HepG2 (cell line): Measurements from ENCODE around the gene TRIP4. TPM values are rescaled to one million over a fixed set of nuclear protein-coding genes. Genes with fewer than 3 reads are reported as not detected.

ENCODE experiments used
- ATAD3A ChIP-seq: sonication (generic); formaldehyde crosslinking; IDR thresholded peaks from 2 replicates; pipeline ENCODE4 v1.4.0; 2020; ENCODE audit warnings: missing genetic modification reagents
- GFI1 ChIP-seq: sonication (generic); formaldehyde crosslinking; IDR thresholded peaks from 2 replicates; pipeline ENCODE4 v1.5.0; 2020; ENCODE audit warnings: missing genetic modification reagents, mild to moderate bottlenecking, borderline replicate concordance
- MED1 ChIP-seq: sonication (generic); formaldehyde crosslinking; IDR thresholded peaks from 2 replicates; pipeline ENCODE4 v1.4.0; 2020; ENCODE audit warnings: missing genetic modification reagents
- MED13 ChIP-seq: sonication (generic); formaldehyde crosslinking; IDR thresholded peaks from 2 replicates; pipeline ENCODE4 v1.5.0; 2020; ENCODE audit warnings: missing genetic modification reagents
- NR2F6 ChIP-seq, 2 experiments: IDR thresholded peaks; 2 replicates each; pipeline ENCODE4 v1.6.1; 2016; ENCODE audit warnings: antibody characterized with exemption in 1 of 2, mild to moderate bottlenecking in 1 of 2
- RARG ChIP-seq: sonication (generic); formaldehyde crosslinking; IDR thresholded peaks from 2 replicates; pipeline ENCODE4 v1.4.0; 2020; ENCODE audit warnings: low read depth, mild to moderate bottlenecking, missing genetic modification reagents
- SP140L ChIP-seq: sonication (generic); formaldehyde crosslinking; IDR thresholded peaks from 2 replicates; pipeline ENCODE4 v1.4.0; 2020; ENCODE audit warnings: missing genetic modification reagents, borderline replicate concordance
- SUZ12 ChIP-seq: fragments of 150-350 bp; IDR thresholded peaks from 2 replicates; pipeline ENCODE4 v1.6.1; 2014; ENCODE audit warnings: low read depth, low read length
- THYN1 ChIP-seq: sonication (generic); formaldehyde crosslinking; IDR thresholded peaks from 2 replicates; pipeline ENCODE4 v1.8.1; 2023; ENCODE audit warnings: low read depth, mild to moderate bottlenecking, moderate library complexity, missing genetic modification reagents, borderline replicate concordance
- TP53 ChIP-seq: sonication (generic); formaldehyde crosslinking; conservative IDR thresholded peaks from 2 replicates; pipeline ENCODE4 v1.4.0; 2020; ENCODE audit warnings: missing genetic modification reagents
- U2AF2 ChIP-seq: fragments of 200-400 bp; formaldehyde crosslinking; IDR thresholded peaks from 2 replicates; pipeline ENCODE4 v1.6.1; 2017; ENCODE audit warnings: low read depth, mild to moderate bottlenecking, low read length
- YEATS4 ChIP-seq: sonication (generic); formaldehyde crosslinking; IDR thresholded peaks from 2 replicates; pipeline ENCODE4 v1.4.0; 2020; ENCODE audit warnings: missing genetic modification reagents, borderline replicate concordance
- ZNF446 ChIP-seq: sonication (generic); formaldehyde crosslinking; IDR thresholded peaks from 2 replicates; pipeline ENCODE4 v1.5.0; 2020; ENCODE audit warnings: mild to moderate bottlenecking, missing genetic modification reagents
- ZNF660 ChIP-seq: sonication (generic); formaldehyde crosslinking; IDR thresholded peaks from 2 replicates; pipeline ENCODE4 v1.5.1; 2020; ENCODE audit warnings: mild to moderate bottlenecking, low read depth, missing genetic modification reagents, borderline replicate concordance
- ZSCAN22 ChIP-seq: sonication (generic); formaldehyde crosslinking; IDR thresholded peaks from 2 replicates; pipeline ENCODE4 v1.4.0; 2020; ENCODE audit warnings: mild to moderate bottlenecking, missing genetic modification reagents
- polyA plus RNA-seq, 8 experiments: library from polyadenylated mRNA; depleted of rRNA in 3 of 8; stranded (reverse) in 7 of 8; unstranded in 1 of 8; fragments of >200 nt; fragmentation: Illumina TruSeq in 4 of 8; extraction: Trizol in 4 of 8; gene quantifications; 2 replicates each; pipeline versions ENCODE4 v1.2.1 to v1.2.3, GENCODE V29; 2011 to 2016; ENCODE audit warnings: low read depth in 4 of 8, missing spikeins in 1 of 8, mixed read lengths in 1 of 8; ENCODE audit not compliant: insufficient read depth in 1 of 8
- total RNA-seq, 5 experiments: library from RNA; depleted of rRNA; stranded (reverse); fragments of >200 nt; fragmentation: Illumina TruSeq; extraction: Trizol; gene quantifications; 2 replicates each; pipeline ENCODE4 v1.2.3, GENCODE V29; 2016; ENCODE audit warnings: low read depth in 1 of 5
- TF ChIP-seq, protein P1 (sequence below): sonication (generic); formaldehyde crosslinking; IDR thresholded peaks from 2 replicates; pipeline ENCODE4 v1.5.1; 2020; ENCODE audit warnings: missing genetic modification reagents, mild to moderate bottlenecking, borderline replicate concordance
- TF ChIP-seq, protein P2 (sequence below): sonication (generic); formaldehyde crosslinking; IDR thresholded peaks from 2 replicates; pipeline ENCODE4 v1.4.0; 2020; ENCODE audit warnings: missing genetic modification reagents; ENCODE audit errors: not compliant biosample characterization
- TF ChIP-seq, protein P3 (sequence below): sonication (generic); formaldehyde crosslinking; IDR thresholded peaks from 2 replicates; pipeline ENCODE4 v1.4.0; 2020; ENCODE audit warnings: mild to moderate bottlenecking, missing genetic modification reagents
- TF ChIP-seq, protein P4 (sequence below): IDR thresholded peaks from 2 replicates; pipeline ENCODE4 v1.6.1; 2016
- TF ChIP-seq, protein P5 (sequence below): sonication (generic); formaldehyde crosslinking; conservative IDR thresholded peaks from 2 replicates; pipeline ENCODE4 v1.8.1; 2023; ENCODE audit warnings: missing genetic modification reagents
- TF ChIP-seq, protein P6 (sequence below): sonication (generic); formaldehyde crosslinking; IDR thresholded peaks from 2 replicates; pipeline ENCODE4 v1.5.1; 2020; ENCODE audit warnings: mild to moderate bottlenecking, missing genetic modification reagents, moderate library complexity
- TF ChIP-seq, protein P7 (sequence below): fragments of 450-650 bp; IDR thresholded peaks from 2 replicates; pipeline ENCODE4 v1.6.1; 2016

Gene TRIP4
- total and polyA plus RNA-seq, 2 of the 13 experiments (the other 11 are each of a cell fraction or from before 2014, with no cell fraction given), result 7.1 to 11.8 TPM

DNA sequence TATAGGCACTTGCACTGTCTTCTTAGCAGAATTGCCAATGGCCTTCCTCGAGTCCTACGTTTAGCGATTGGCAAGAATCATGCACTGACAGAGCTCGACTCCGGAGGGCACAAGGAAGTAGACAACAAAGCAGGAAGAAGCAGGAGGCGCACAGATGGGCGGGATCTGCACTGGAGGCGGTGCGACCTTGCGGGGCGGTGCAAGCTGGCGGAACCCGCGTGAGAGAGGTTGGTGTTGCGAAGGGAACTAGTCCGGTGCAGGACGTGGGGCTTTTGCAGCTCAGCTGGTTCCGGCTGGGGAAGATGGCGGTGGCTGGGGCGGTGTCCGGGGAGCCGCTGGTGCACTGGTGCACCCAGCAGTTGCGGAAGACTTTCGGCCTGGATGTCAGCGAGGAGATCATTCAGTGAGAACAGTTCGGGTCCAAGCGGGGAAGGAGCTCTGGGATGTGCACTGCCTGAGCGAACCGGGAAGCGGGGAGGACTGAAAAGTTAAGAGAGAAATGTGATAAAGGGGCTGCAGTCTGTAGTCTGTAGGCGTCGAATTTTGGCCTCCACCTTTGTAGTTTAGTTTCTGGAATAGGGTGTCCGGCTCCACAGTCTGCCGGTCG is at the start of gene TRIP4 (continued):
- TF ChIP-seq ZSCAN22 (CRISPR knock-in tag), result peak; percentile 76; the same call in 1 of the 2 replicates
- no peak for TF ChIP-seq SUZ12
- TF ChIP-seq THYN1 (CRISPR knock-in tag), result no peak
- peak; percentile 87 for TF ChIP-seq MED13 (CRISPR knock-in tag)
- TF ChIP-seq TP53 (CRISPR knock-in tag), result peak; percentile 96
- TF ChIP-seq, protein P1, sequence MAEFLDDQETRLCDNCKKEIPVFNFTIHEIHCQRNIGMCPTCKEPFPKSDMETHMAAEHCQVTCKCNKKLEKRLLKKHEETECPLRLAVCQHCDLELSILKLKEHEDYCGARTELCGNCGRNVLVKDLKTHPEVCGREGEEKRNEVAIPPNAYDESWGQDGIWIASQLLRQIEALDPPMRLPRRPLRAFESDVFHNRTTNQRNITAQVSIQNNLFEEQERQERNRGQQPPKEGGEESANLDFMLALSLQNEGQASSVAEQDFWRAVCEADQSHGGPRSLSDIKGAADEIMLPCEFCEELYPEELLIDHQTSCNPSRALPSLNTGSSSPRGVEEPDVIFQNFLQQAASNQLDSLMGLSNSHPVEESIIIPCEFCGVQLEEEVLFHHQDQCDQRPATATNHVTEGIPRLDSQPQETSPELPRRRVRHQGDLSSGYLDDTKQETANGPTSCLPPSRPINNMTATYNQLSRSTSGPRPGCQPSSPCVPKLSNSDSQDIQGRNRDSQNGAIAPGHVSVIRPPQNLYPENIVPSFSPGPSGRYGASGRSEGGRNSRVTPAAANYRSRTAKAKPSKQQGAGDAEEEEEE, result peak; percentile 92; the same call in 1 of the 2 replicates
- TF ChIP-seq, protein P2, sequence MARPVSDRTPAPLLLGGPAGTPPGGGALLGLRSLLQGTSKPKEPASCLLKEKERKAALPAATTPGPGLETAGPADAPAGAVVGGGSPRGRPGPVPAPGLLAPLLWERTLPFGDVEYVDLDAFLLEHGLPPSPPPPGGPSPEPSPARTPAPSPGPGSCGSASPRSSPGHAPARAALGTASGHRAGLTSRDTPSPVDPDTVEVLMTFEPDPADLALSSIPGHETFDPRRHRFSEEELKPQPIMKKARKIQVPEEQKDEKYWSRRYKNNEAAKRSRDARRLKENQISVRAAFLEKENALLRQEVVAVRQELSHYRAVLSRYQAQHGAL (CRISPR knock-in tag), result peak; percentile 85
- TF ChIP-seq SP140L (CRISPR knock-in tag), result no peak
- TF ChIP-seq ZNF446, result no peak
- TF ChIP-seq, protein P3, sequence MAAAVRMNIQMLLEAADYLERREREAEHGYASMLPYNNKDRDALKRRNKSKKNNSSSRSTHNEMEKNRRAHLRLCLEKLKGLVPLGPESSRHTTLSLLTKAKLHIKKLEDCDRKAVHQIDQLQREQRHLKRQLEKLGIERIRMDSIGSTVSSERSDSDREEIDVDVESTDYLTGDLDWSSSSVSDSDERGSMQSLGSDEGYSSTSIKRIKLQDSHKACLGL (CRISPR knock-in tag), result peak; percentile 81; the same call in 1 of the 2 replicates
- TF ChIP-seq ZNF660, result no peak
- peak; percentile 95 for TF ChIP-seq MED1 (CRISPR knock-in tag)
- no peak; the same call in 1 of the 2 replicates for TF ChIP-seq U2AF2
- TF ChIP-seq GFI1, result peak; percentile 76
- TF ChIP-seq YEATS4 (CRISPR knock-in tag), result peak; percentile 99
- TF ChIP-seq, protein P4, sequence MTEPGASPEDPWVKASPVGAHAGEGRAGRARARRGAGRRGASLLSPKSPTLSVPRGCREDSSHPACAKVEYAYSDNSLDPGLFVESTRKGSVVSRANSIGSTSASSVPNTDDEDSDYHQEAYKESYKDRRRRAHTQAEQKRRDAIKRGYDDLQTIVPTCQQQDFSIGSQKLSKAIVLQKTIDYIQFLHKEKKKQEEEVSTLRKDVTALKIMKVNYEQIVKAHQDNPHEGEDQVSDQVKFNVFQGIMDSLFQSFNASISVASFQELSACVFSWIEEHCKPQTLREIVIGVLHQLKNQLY (CRISPR knock-in tag), result 0 out of 2 replicates have a peak, but pooled peaks have one; percentile 45
- TF ChIP-seq ATAD3A (CRISPR knock-in tag), result no peak
- TF ChIP-seq, protein P5, sequence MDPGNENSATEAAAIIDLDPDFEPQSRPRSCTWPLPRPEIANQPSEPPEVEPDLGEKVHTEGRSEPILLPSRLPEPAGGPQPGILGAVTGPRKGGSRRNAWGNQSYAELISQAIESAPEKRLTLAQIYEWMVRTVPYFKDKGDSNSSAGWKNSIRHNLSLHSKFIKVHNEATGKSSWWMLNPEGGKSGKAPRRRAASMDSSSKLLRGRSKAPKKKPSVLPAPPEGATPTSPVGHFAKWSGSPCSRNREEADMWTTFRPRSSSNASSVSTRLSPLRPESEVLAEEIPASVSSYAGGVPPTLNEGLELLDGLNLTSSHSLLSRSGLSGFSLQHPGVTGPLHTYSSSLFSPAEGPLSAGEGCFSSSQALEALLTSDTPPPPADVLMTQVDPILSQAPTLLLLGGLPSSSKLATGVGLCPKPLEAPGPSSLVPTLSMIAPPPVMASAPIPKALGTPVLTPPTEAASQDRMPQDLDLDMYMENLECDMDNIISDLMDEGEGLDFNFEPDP (CRISPR knock-in tag), result no peak
- no peak; the same call in 1 of the 2 replicates for TF ChIP-seq RARG
- TF ChIP-seq, protein P6, sequence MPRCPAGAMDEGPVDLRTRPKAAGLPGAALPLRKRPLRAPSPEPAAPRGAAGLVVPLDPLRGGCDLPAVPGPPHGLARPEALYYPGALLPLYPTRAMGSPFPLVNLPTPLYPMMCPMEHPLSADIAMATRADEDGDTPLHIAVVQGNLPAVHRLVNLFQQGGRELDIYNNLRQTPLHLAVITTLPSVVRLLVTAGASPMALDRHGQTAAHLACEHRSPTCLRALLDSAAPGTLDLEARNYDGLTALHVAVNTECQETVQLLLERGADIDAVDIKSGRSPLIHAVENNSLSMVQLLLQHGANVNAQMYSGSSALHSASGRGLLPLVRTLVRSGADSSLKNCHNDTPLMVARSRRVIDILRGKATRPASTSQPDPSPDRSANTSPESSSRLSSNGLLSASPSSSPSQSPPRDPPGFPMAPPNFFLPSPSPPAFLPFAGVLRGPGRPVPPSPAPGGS, result peak; percentile 72
- TF ChIP-seq NR2F6 (IDR thresholded peaks at IDR 0.05), result peak; percentile 62; the same call in 1 of the 2 replicates
- TF ChIP-seq NR2F6 (CRISPR knock-in tag; IDR thresholded peaks at IDR 0.05), result peak; percentile 81
- TF ChIP-seq, protein P7, sequence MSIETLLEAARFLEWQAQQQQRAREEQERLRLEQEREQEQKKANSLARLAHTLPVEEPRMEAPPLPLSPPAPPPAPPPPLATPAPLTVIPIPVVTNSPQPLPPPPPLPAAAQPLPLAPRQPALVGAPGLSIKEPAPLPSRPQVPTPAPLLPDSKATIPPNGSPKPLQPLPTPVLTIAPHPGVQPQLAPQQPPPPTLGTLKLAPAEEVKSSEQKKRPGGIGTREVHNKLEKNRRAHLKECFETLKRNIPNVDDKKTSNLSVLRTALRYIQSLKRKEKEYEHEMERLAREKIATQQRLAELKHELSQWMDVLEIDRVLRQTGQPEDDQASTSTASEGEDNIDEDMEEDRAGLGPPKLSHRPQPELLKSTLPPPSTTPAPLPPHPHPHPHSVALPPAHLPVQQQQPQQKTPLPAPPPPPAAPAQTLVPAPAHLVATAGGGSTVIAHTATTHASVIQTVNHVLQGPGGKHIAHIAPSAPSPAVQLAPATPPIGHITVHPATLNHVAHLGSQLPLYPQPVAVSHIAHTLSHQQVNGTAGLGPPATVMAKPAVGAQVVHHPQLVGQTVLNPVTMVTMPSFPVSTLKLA, result peak; percentile 77
